ENCODE data around the gene ASTN1.

ASTN1 gene

DNA sequence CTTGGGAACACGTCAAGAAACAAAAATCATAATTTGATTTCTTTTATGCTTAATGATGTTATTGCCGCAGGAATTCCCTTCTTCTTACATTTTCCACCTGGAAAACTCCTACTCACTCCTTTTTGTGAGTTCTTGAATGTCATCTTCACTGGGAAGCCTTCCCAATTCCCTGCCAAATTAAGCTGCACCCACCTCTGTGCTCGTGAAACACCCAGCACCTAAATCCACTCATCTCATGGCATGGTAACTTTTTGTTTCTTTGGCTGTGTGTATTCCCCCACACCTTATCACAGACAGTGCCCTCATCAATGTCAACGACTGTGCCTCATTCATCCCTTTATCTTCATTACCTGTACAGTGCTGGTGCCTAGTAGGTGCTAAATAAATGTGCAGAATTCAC, 45.6 kb downstream of the ASTN1 start:
- H3K4me3 ChIP-seq (ENCODE audit: low read length), result no peak overlapping the region
- no peak for DNase-seq (ENCODE audit: low read depth)
- TF ChIP-seq, protein P1, sequence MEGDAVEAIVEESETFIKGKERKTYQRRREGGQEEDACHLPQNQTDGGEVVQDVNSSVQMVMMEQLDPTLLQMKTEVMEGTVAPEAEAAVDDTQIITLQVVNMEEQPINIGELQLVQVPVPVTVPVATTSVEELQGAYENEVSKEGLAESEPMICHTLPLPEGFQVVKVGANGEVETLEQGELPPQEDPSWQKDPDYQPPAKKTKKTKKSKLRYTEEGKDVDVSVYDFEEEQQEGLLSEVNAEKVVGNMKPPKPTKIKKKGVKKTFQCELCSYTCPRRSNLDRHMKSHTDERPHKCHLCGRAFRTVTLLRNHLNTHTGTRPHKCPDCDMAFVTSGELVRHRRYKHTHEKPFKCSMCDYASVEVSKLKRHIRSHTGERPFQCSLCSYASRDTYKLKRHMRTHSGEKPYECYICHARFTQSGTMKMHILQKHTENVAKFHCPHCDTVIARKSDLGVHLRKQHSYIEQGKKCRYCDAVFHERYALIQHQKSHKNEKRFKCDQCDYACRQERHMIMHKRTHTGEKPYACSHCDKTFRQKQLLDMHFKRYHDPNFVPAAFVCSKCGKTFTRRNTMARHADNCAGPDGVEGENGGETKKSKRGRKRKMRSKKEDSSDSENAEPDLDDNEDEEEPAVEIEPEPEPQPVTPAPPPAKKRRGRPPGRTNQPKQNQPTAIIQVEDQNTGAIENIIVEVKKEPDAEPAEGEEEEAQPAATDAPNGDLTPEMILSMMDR (conservative IDR thresholded peaks at IDR 0.05; ENCODE audit: low read depth, low read length), result no peak

DNA sequence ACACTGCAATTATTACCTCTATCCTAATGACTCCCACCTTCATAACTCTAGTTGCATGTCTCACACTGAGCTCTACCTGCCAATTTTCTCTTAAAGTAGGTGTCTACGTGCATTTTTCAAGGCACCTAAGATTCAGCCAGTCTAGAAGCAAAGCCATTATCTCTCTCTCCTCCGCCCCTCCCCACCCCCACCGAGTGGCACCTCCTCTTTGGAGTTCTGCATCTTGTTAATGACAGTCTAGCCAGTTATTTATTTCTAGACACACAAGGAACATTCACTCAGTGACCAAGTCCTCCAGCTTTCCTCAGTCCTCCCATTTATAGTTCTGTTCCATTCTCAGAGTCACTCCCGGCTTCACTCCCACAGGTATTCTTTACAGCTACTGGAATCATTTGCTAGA, 47.6 kb downstream of the ASTN1 start:
- TF ChIP-seq, protein P1 (conservative IDR thresholded peaks at IDR 0.05; ENCODE audit: low read depth, low read length), result no peak
- no peak for DNase-seq (ENCODE audit: low read depth)
- H3K4me3 ChIP-seq (ENCODE audit: low read length), result no peak overlapping the region

DNA sequence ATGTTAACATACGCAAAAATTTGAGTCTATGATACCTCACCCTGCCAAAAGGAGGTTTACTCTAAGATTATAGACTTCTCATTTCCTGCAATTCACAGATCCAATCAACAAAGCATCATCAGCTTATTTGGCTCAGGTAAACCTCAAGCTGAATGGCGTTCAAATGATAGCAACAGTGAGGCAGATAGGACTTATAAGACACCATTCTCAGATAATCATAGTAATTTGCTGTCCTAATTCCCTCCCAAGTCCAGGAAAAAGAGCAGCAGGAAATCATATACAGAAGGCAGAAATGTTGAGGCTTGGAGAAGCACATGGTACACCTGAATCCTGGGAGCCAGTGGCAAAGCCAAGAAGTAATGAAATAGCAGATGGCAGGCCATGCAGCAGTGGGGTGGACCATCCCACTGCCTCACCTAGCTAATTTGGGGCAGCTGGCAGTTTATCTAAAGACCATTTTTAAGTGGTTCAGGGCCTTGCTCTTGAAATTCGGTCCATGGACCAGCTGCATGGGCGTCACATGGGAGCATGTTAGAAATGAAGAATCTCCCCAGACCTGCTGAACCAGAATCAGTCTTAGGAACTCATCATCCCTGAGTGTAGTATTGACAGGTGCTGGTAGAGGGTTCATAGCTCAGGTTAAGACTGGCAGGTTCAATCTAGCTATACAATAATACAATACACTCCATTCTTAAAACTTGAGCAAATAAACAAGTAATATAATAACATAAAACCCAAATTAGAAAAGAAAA, 57.7 kb downstream of the ASTN1 start:
- H3K4me3 ChIP-seq (ENCODE audit: low read length), result no peak overlapping the region
- no peak for DNase-seq (ENCODE audit: low read depth)
- TF ChIP-seq, protein P1 (conservative IDR thresholded peaks at IDR 0.05; ENCODE audit: low read depth, low read length), result no peak

DNA sequence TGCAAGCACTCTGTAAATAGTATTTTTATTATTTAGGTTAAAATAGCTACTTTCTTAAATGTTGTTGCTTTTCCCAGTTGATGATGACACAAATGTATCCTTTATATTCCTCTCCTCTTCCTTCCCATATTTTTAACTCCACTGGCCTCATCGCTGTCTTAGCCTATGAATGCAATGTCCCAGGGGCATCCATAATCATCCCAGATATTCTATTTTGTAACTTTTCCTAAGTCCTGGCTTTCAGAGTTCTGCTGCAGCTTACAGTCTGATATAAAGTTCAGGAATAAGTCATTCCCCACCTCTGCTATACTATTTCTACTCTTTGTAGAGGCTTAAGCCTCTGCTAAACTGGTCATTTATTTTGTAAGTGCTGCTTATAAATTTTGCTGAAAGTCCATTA, 58.3 kb downstream of the ASTN1 start:
- no peak overlapping the region for H3K4me3 ChIP-seq (ENCODE audit: low read length)
- DNase-seq (ENCODE audit: low read depth), result no peak
- TF ChIP-seq, protein P1 (conservative IDR thresholded peaks at IDR 0.05; ENCODE audit: low read depth, low read length), result no peak

DNA sequence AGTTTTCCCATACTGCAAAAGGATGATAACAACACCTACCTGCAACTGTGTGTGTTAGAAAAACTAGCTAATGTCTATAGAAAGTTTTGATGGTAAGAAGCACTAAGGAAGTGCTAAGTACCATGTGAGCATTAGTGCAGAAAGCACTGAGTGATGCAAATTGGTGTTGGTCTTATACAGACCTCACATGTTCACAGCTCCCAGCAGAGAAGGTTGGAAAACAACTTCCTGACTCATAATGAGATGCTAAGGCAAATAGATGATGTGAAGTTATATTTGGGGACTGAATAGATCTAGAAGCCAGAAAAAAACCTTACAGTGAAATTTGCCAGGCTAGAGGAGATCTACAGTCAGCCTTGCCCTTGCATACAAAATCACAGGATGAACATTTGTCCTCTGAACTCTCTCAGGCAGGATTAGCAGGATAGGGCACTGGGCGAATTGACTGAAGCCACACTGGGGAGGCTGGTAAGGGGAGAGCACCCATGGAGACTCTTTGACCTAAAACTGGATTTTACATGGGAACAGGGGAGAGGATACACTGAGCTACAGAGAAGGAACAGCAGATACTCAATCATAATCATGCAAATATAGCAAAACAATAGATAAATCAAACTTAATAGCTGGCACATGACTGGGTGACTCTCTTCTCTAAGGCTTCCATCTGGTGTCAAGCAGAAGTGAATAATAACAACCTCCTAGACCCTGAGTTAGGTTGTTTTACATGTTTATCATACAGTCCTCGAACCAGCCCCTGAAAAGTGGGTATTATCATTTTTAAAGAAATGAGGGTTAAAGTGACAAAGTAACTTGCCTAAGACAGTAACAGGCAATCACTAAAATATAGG, 61.3 kb downstream of the ASTN1 start:
- TF ChIP-seq, protein P1 (conservative IDR thresholded peaks at IDR 0.05; ENCODE audit: low read depth, low read length), result no peak
- no peak overlapping the region for H3K4me3 ChIP-seq (ENCODE audit: low read length)
- DNase-seq (ENCODE audit: low read depth), result no peak

DNA sequence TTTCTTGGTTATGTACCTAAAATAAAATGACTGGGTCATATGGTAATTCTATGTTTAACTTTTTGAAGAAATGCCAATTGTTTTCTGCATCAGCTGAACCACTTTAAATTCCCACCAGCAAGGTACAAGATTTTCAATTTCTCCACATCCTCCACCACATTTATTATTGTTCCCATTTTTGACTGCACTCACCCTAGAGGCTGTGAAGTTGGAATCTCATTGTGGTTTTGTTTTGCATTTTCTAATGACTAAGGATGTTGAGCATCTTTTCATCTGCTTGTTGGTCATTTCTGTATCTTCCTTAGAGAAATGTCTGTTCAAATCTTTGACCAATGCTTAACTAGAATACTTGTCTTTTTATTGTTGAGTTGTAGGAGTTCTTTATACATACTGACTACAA, 72.5 kb downstream of the ASTN1 start:
- no peak for DNase-seq (ENCODE audit: low read depth)

More for the DNA sequence above, 72.5 kb downstream of the ASTN1 start:
- no peak overlapping the region for H3K4me3 ChIP-seq (ENCODE audit: low read length)
- TF ChIP-seq, protein P1 (conservative IDR thresholded peaks at IDR 0.05; ENCODE audit: low read depth, low read length), result no peak
